SIG-M5 treated with dmso at 0.1 percent for 504 hours (cell line): ENCODE results near the gene FIS1.
"Not testable (repeated sequence)": the region's sequence is repeated elsewhere in the genome, so short reads cannot be mapped to it uniquely, and the experiment has no call there.

Experiments used
- DNase-seq: peaks from one replicate; lab custom pipeline; 2025; ENCODE audit not compliant: unreplicated experiment; lab: John Stamatoyannopoulos, UW

Gene FIS1

DNA sequence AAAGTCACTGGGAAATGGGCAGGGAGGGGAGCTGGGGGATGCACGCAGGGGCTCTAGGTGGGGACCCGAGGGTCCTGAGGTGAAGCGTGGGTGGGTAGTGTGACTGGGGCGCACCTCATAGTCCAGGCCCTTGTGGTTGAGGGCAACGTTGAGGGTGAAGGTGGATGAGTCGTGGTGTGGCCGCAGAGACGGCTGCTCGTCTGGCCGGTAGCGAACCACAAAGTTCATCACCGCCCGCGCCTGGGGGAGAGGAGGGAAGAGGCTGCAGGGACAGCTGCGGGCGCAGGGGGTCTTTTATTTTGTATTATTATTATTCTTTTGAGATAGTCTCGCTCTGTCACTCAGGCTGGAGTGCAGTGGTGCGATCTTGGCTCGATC is 38.2 kb downstream of the FIS1 start:
- no peak for DNase-seq

- no peak for DNase-seq
Measured at GRCh38 chr7:101205901-101206664, 38.8 kb downstream of the FIS1 start.

DNA sequence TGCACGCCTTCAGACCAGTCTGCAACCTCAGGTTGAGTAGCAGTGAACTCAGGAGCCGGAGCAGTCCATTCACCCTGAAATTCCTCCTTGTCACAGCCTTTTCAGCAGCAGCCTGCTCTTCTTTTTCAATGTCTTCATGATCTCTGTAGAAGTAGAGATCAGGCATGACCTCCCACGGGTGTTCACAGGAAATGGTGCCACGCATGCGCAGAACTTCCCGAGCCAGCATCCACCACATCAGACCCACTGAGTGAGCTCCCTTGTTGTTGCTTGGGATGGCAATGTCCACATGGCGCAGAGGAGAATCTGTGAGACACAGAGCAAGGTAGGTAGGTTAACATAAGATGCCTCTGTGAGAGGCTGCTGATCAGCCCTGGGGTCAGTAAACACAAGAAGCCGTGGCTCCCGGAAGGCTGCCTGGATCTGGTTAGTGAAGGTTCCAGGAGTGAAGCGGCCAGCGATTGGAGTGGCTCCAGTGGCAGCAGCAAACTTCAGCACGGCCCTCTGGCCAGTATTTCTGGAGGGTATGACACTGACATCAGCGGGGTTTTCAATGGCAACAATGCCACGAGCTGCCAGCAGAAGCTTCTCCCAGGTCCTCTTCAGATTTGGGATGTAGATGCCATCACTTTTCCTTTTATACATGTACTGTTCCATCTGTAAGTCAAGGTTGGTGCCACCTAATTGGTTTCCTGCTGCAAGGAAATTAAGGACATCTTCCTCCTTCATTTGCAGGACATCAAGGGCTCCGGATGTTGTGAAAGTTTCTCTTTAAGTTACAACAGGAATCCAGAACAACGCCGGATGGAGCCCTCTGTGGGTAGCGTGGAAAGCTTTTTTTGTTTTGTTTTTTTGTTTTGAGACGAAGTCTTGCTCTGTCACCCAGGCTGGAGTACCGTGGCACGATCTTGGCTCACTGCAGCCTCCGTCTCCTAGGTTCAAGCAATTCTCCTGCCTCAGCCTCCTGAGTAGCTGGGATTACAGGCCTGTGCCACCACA is 40.8 kb downstream of the FIS1 start:
- peak; percentile 66 for DNase-seq

- DNase-seq: no peak
Measured at GRCh38 chr7:101202603-101202918, 42.3 kb downstream of the FIS1 start.

GRCh38 chr7:101201695-101202602 is 42.9 kb downstream of the FIS1 start:
- no peak for DNase-seq

GRCh38 chr7:101200862-101201599 is 43.9 kb downstream of the FIS1 start, which contains the start of gene MOGAT3:
MOGAT3 (minus strand) TSS chr7:101201036; CDS start chr7:101200854, 182 bp downstream.
- no peak for DNase-seq

DNA sequence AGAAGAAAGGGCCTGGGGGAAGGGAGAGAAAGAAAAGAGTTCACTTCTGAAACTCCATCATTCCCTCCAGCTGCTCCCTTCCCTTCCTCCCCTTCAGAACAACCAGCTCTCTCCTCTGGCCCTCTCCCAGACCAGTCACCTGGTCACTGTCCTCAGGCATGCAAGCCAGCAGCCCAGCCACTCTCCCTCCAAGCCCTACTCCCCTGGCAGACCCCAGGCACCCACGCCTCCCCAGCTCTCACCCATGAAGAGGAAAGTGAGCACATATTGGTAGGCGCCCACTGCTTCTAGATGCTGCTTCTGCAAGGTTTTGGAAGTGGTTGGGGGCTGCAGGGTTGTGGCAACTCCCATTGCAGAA is 44.4 kb downstream of the FIS1 start:
- no peak for DNase-seq

GRCh38 chr7:101199522-101199921 is 45.4 kb downstream of the FIS1 start:
- not testable (repeated sequence) for DNase-seq

GRCh38 chr7:101198476-101198875 is 46.4 kb downstream of the FIS1 start:
- no peak for DNase-seq

DNA sequence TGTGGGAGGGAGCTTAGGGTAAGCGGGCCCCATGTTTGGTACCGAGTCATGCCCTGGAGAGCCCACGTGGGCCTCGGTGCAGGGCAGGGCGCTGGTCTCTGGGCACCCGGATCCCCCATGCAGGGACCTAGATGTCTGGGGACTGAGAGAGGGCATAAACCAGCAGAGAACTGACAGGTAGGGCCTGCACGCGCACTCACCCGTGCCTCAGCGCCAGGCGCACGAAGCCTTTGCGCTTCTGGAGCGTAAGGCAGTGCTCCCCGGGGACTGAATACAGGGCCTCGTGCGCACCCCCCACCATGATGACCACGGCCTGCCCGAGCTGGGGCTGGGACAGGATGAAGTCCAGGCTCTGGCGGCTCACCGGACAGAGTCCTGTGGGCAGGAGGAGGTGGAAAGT is 46.9 kb downstream of the FIS1 start:
- no peak for DNase-seq

GRCh38 chr7:101195884-101196283 is 49.0 kb downstream of the FIS1 start:
- no peak for DNase-seq
